NCI-H524 treated with DMSO at 0.1 percent for 48 hours (cell line): Measurements from ENCODE around the gene OR10A6.

Experiments
- DNase-seq: peaks from one replicate; lab custom pipeline; 2025; lab: John Stamatoyannopoulos, UW

Gene OR10A6

DNA sequence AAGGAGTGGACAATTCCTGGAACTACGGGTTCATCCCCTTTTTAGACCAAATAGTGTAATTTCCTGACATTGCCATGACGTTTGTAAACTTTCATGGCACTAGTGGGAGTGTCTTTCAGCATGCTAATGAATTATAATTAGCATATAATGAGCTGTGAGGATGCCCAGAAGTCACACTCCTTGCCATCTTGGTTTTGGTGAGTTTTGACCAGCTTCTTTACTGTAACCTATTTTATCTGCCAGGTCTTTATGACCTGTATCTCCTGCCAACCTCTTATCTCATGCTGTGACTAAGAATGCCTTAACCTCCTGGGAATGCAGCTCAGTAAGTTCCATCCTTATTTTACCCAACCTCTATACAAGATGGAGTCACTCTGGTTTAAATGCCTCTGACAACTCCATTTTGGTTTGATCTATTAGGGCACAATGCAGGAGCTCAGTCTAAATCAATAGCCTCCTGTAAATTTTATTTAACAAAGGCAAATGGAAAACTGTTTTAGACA lies 20.7 kb downstream of the OR10A6 start:
- DNase-seq = no peak

DNA sequence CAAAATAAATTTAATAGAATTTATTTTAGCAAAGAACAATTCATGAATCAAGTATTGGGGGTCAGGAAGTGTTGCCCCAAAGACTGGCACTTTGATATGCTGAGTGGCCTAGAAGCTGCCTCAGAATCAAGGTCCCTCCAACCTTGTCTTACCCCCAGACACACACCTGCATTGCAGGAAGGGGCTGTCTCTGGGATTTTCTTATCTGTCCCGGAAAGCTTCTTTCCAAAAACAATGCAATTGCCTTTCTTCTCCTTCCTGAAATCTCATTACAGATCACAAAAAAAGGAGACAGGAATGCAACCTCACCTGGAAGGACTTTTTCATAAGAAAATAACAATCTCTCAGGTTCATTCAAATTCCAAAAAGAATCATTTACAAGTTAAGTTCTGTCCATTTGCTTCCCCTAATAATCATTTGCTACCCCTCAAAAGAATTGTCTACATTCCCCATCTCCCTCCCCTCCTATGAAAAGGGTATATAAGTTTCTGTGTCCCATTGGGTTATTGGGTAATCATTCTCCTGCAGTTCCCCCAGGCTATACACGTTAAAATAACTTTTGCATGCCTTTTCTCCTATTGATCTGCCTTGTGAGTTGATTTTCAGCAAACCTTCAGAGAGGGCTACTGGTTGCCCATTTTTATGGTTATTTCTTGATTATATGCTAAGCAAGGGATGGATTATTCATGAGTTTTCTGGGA lies 21.3 kb downstream of the OR10A6 start:
- no peak for DNase-seq

DNA sequence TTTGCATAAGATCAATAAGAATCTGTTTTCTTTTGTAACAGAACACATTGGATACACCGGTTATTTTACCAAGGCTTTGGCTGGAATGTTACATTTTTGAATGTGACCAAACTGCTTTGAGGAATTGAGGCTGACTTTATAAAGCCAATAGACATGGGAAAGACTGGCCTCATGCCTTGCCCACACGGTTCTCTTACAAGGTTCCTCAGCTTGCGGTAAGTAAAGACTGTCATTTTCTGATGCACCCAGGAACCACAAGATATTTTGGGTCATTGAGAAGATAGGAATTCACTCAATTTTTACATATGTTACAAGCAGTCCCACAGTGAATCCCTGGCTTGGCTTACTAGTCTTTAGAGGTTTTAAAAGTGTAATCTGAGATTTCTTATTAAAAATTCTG lies 23.9 kb downstream of the OR10A6 start:
- no peak for DNase-seq

DNA sequence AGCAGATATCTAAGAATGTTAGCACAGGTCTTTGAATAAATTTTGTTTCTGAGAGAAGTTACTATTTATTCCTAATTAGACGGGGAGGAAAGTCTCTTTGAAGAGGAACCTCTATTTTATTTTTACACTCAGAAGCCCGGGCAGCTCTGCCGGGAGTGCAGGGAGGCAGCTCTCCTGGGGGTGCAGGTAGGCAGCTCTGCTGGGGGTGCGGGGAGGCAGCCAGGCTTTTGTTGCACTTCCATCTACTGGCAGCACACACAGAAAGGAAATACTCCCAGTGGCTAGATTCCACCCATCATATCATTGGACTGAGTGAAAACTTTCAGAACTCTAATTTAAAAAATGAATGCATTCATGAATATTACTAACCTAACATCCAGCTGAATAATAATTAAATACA lies 24.6 kb downstream of the OR10A6 start:
- DNase-seq = no peak

DNA sequence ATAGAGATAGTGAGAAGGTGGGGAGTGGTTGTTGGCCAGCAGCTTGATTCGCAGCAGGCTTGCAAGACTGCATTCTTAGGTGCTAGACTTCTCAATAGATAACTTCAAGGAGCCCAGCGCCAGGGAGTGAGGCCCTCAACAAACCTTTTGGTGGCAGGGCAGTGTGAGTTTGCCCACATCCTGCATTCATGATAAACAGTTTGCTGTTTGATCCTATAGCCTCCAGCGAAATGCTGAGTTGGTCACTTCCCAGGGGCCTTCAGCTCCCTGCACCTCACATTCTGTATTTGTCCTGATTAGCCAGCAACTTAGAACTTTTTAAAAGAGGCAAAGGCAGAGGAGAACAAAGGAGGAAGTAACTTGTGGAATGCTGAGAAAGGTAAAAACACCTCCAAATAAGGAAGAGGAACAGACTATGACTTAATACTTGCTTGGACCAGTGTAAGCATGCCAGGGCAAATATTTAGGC lies 25.1 kb downstream of the OR10A6 start:
- DNase-seq = no peak

DNA sequence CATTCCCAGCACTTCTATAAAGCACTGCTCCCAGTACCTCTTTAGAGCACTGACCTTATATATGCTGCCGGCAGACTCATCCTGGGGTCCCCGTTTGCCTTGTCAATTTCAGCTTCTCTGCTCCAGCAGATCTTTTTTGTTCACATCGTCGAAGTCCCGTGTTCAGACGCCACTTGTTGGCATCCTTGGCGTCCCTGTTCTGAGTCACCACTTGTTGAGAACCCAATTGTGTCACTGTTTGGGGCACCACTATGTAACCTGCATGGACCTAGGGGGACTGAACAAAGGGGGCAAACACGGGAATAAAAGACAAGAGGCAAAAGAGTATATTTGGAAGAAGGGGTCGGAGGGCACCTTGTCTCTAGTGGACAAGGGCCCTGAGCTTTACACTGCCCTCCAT lies 25.5 kb downstream of the OR10A6 start:
- no peak for DNase-seq

DNA sequence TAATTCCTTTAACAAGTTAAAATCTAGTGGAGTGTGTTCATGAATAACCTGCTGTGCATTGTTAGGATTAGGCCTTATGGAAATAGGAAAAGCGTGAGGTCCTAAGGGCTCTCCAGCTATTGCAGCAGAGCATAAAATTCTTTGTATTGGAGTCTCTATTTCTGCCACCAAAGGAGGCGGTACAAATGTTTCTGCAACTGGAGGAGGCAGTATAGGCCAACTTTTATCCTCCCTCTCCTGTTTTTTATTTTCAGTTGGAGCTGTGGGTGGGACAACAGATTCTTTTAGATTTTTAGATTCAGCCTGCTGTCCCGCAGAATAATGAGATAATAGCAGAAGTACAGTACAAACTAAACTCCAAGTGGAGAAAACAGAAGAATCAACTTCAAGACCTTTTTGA lies 26.2 kb downstream of the OR10A6 start:
- no peak for DNase-seq

DNA sequence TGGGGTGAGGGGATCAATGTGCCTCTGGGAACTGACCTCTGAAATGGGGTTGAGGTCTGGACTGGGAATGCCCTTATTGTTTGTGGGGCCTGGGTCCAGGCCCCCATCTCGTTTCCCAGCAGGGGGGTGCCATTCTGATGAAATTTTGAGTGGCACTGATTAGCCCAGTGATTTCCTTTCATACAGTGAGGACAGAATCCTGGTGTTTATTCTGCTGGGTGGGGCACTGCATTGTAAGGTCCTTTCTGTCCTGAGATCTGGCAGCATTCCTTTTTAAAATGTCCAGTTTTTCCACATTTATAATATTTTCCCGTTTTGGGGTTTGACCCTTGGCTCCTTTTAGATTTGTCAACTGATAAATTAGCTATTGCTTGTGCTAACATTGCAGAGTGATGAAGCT lies 27.1 kb downstream of the OR10A6 start:
- DNase-seq = no peak

DNA sequence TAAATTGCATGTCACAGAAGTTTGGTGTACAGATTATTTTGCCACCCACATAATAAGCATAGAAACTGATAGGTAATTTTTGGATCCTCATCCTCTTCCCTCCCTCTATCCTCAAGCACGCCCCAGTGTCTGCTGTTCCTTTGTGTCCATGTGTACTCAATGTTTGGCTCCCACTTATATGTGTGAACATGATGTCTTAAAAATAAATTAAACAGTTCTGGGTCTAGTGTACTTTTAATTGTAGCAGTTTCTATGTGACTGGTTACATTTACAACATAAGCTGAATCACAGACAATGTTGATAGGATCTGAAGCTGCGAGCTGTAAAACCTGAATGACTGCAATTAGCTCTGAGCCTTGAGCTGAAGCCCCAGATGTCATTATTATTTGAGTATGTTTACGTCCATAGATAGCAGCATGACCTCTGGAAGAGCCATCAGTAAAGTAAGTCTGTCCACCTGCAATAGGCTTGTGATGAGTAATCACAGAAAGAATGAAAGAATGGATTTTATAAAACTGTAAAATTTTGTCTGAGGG lies 29.7 kb downstream of the OR10A6 start:
- DNase-seq = no peak

DNA sequence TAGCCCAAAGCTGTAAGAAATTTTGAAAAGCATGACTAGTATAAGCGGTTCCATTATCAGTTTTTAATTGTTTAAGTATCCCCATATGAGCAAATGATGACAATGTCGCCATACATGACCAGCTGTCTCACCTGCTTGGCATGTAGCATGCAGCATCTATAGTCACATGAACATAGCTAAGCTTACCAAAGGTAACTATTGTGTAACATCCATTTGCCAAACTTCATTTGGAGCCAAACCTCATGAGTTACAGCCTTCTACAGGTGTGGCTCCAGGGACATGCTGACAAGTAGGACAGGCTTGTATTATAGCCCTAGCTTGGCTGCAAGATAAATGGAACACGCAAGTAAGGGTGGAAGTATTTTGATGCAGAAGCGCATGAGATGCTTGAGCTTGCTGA lies 30.4 kb downstream of the OR10A6 start:
- no peak for DNase-seq

DNA sequence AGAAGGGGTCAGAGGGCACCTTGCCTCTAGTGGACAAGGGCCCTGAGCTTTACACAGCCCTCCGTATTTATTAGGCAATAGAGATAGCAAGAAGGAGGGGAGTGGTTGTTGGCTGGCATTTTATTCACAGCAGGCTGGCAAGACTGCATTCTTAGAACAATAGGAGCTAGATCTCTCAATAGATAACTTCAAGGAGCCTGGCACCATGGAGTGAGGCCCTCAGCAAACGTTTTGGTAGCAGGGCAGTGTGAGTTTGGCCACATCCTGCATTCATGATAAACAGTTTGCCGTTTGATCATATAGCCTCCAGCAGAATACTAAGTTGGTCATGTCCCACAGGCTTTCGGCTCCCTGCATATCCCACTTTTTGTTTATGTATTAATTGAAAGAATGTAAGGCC lies 31.6 kb downstream of the OR10A6 start:
- no peak for DNase-seq

DNA sequence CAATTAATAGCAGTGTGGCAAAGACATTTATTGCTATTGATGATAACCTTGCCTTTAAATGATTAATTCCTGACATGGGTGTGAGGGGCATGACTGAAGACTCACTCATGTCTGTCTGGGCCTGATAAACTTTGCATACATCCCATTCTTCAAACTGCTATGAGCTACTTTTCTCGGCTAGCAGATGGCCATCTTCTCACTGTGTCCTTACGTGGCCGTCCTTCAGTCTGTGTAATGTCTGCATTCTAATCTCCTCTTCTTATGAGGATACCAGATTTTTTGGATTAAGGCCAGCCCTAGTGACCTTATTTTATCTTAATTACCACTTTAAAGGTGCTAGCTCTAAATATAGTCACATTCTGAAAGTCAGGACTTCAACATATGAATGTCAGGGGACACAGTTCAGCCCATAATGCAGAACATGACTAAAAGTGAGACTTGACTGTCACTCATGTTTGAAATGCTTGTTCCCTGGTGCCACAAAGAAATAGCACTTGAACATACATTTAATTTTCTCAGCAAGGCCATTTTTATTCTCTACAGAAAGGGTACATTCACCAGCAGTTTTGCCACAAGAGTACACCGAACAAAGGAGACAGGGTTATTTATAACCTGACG lies 32.3 kb downstream of the OR10A6 start:
- DNase-seq = no peak

DNA sequence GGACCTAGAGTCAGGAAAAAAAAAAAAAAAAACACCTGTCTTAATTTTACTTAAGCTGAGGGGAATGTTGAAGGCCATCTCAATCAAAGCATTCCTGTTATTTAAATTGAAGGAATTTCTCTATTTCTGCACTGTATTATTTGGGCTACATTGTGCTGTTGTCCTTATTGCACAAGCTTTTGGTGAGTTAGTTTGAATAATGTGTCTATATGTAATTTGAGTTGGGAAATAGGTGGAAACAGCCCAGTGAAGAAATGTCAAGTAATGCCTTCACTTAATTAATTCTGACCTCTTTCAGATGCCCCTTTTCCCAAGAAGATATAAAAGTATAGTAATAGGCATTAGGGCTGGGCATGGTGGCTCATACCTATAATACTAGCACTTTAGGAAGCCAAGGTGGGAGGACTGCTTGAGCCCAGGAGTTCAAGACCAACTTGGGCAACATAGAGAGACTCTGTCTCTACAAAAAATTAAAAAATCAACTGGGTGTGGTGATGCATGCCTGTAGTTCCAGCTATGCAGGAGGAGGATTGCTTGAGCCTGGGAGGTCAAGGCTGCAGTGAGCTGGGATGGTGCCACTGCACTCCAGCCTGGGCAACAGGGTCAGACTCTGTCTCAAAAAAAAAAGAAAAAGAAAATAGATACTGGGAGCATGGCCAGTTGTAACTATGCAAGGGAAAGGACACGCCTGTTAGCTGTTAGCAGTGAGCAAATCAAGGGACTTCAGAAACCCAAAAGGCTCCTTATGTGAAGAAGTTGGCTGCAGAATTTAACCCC lies 34.9 kb downstream of the OR10A6 start:
- no peak for DNase-seq

DNA sequence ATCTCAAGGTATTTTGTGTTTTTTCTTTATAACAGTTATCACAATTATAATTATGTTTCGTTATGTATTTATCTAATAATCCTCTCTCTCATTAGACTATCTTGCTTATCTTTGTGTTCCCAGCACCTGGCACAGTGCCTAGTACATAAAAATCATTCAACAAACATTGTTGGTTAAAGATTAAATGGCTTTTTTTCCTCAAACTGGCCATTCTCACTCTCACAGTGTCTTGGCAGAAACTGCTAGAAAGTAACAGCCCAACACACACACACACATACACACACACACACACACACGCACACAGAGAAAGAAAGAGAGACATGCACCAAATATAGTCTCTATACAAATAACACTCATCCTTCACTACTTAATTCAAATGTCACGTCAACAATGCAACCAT lies 36.8 kb downstream of the OR10A6 start:
- no peak for DNase-seq

DNA sequence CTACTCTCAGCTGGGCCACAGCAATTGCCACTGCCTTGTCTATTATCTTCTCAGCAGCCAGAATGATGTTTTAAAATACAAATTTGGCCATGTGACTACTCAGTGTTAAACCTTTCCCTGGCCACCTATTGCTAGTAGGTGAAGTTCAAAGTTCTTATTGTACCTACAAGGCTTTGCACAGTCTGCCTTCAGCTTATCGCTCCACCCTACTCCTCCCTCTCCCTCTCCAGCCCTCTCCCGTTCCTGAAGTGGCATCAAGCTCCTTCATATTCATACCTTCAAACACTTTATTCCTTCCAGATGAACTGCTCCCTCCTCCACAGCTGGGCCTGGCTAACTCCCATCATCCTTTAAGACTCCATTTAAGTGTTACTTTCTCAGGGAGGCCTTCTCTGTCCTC lies 37.3 kb downstream of the OR10A6 start:
- no peak for DNase-seq

DNA sequence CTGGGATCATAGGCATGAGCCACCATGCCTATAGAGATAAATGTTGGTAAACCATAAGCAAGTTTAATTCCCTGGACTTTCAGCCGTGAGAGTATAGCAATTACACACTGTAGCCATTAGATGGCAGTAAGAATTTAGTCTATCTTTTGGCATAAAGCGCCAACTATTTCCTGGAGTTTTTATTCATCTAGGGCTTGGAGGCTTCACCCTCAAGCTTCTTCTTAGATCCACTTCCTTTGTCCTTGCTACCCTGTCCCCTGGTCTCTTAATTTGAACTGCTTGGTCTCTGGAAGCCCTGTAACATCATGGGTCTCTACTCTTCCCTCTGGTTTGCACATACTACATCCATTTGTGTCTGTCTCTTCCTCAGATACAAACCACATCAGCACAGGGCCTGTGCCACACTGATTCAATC lies 38.2 kb downstream of the OR10A6 start:
- no peak for DNase-seq

DNA sequence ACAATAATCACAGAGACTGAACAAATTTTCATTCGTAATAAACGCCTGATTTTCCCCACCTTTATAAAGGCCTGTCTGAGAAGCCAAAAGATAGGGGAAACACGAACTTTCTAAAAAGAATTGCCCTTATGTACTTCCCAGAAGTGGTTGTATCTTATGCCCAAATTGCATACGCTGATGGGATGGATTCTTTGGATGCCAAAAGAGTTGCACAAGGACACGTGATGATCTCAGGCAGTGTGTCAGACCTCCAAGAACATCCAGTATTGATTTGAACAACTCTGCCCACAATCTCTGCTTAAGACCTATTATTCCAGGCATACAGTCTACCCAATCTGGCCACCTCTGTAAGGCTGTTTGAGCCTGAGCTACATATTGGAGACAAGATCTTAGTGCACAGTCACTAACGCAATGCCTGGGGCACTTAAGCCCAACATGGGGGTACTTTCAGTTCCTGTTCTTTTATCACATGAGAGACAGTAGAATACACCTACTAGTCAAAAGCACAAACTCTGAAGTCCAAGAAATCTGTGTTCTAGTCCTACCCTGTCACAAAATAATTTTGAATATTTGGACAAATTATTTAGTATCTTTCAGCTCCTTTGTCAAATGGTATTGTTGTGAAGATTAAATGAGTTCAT lies 38.9 kb downstream of the OR10A6 start:
- DNase-seq = no peak

DNA sequence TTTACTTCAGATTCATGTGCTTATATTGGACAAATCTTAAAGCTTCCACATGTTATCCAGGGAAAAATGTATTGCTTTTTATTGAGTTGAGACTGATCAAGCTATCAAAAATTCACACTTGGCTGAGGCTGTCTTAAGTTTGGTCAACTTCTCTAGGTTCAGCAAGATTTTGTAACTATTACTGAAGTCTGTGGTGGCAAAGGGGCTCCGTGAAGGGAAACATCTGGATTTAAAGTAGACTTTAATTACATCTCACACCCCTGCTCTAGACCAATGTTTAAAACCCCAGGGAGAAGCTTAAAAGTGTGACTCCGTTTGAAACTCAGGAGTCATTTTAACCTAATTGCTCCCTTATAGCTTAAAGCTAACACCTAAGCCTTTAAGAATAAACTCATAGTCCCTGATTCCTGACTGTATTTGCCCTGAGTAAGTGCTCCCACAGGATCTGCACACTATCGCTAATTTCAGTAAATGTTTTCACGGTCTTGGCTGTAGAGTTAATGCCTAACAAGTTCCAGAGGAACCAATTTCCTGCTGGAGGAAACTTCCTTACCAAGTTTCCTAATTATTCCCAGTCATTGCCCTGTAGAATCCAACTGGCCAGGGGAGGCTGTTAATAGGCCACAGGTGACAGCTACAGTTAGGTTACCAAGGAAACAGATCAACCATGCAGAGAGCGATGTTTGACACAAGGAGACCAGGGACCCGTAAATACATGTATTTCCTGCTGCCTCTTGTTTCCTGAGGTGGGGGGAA lies 40.5 kb downstream of the OR10A6 start:
- no peak for DNase-seq

DNA sequence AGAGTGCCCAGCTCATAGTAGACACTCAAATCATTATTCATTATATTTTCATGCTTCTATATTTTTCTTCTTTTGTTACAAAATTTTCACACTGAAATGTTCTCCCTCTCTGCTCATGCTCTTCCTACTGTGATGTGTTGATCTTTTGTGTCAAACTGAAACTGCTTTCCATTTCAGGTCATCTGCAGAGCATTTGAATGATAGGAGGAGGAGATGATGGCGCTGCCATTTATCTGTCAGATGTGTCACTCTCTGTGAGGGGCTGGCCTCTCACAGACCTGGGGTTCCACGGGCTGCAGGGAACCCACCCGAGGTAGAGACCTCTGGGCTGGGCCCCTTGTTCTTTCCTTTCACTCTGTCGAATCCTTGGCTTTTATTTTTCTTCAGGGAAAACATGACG lies 41.1 kb downstream of the OR10A6 start:
- DNase-seq = no peak

DNA sequence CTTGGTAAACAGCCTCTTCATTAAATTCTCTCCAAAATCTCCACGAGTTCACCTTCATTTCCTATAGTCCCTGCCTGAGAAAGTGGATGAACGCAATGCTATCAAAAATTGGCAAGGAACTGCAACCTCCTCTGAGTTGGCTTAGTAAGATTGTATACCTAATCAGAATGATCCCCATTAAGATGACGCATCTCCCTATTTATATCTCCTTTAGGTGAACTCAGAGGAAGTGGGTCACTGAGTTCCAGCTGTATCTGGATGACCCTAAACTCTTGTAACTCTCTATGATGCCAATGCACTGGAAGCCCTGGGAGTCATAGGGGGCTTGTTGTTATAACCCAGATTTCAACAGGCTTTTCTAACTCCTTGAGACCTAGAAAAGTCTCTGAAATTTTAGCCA lies 48.2 kb downstream of the OR10A6 start:
- no peak for DNase-seq
